GM23338 (cell line): ENCODE results near the gene FES. TPM values are rescaled to one million over a fixed set of nuclear protein-coding genes. Genes with fewer than 3 reads are reported as not detected.

Experiments used
- ATAC-seq: fragments of 200-7000 bp; cut with Tn5 transposase; 3 replicates; pipeline ENCODE4 v1.9.1; 2020
- DNase-seq: peaks from one replicate; pipeline ENCODE4 v3.0.0-alpha.2; 2015; ENCODE audit warnings: low spot score
- H2AFZ ChIP-seq: fragments of 200-600 bp; sonication (generic); 2 replicates; pipeline ENCODE4 v1.8.0; 2016; ENCODE audit warnings: antibody characterized with exemption, mild to moderate bottlenecking, moderate library complexity
- H3F3A ChIP-seq: fragments of 200-600 bp; sonication (generic); replicated peaks from 2 replicates; pipeline ENCODE4 v1.8.0; 2017; ENCODE audit warnings: antibody characterized with exemption, mixed run types, low read depth
- H3K27ac ChIP-seq: fragments of 200-600 bp; sonication (generic); 2 replicates; pipeline ENCODE4 v1.6.1; 2016; ENCODE audit warnings: low read depth
- H3K27me3 ChIP-seq: fragments of 200-600 bp; sonication (generic); 2 replicates; pipeline ENCODE4 v1.8.0; 2016; ENCODE audit warnings: mild to moderate bottlenecking, mixed run types, moderate library complexity; ENCODE audit not compliant: insufficient read depth
- H3K36me3 ChIP-seq: fragments of 200-600 bp; sonication (generic); 2 replicates; pipeline ENCODE4 v1.8.0; 2016; ENCODE audit warnings: mild to moderate bottlenecking; ENCODE audit not compliant: insufficient read depth
- H3K4me1 ChIP-seq: fragments of 200-600 bp; sonication (generic); 2 replicates; pipeline ENCODE4 v1.8.0; 2016; ENCODE audit warnings: mild to moderate bottlenecking, moderate library complexity; ENCODE audit not compliant: insufficient read depth
- H3K4me2 ChIP-seq: fragments of 200-600 bp; sonication (generic); 2 replicates; pipeline ENCODE4 v1.7.1; 2017; ENCODE audit warnings: mixed run types
- H3K4me3 ChIP-seq: fragments of 200-600 bp; sonication (generic); 2 replicates; pipeline ENCODE4 v1.6.1; 2016; ENCODE audit warnings: mixed run types
- H3K79me2 ChIP-seq: fragments of 200-600 bp; sonication (generic); replicated peaks from 2 replicates; pipeline ENCODE4 v1.8.0; 2017; ENCODE audit warnings: mild to moderate bottlenecking; ENCODE audit not compliant: insufficient read depth
- H3K9me2 ChIP-seq: fragments of 200-600 bp; sonication (generic); 2 replicates; pipeline ENCODE4 v1.8.0; 2017; ENCODE audit not compliant: insufficient read depth
- H4K20me1 ChIP-seq: fragments of 200-600 bp; sonication (generic); replicated peaks from 2 replicates; pipeline ENCODE4 v1.8.0; 2017; ENCODE audit warnings: mild to moderate bottlenecking; ENCODE audit not compliant: insufficient read depth
- H3K27ac Mint-ChIP-seq: 2 replicates; pipeline ENCODE4 v1.8.0; 2020; ENCODE audit warnings: inconsistent platforms, mild to moderate bottlenecking, moderate library complexity, mixed read lengths
- H3K27me3 Mint-ChIP-seq: 3 replicates; pipeline ENCODE4 v1.8.0; 2022; ENCODE audit warnings: low read depth, mild to moderate bottlenecking, moderate library complexity, mixed read lengths, inconsistent platforms; ENCODE audit not compliant: insufficient read depth, poor library complexity
- H3K36me3 Mint-ChIP-seq: 3 replicates; pipeline ENCODE4 v1.8.0; 2021; ENCODE audit warnings: low read depth, mild to moderate bottlenecking, inconsistent platforms, moderate library complexity, mixed read lengths
- H3K4me1 Mint-ChIP-seq: 3 replicates; pipeline ENCODE4 v1.8.0; 2020; ENCODE audit warnings: mild to moderate bottlenecking, inconsistent platforms, mixed read lengths
- H3K4me3 Mint-ChIP-seq: 3 replicates; pipeline ENCODE4 v1.8.0; 2021; ENCODE audit warnings: moderate library complexity, mild to moderate bottlenecking, inconsistent platforms, mixed read lengths
- H3K9me3 Mint-ChIP-seq: 3 replicates; pipeline ENCODE4 v1.8.0; 2020; ENCODE audit warnings: moderate library complexity, mild to moderate bottlenecking, inconsistent platforms, mixed read lengths
- CREB1 ChIP-seq: fragments of 250-450 bp; sonication (Bioruptor Pico); IDR thresholded peaks from 2 replicates; pipeline ENCODE4 v1.5.0; 2020; ENCODE audit warnings: low read depth, mild to moderate bottlenecking, moderate library complexity
- ETS1 ChIP-seq: IDR thresholded peaks from 2 replicates; pipeline ENCODE4 v1.6.1; 2016; ENCODE audit warnings: antibody characterized with exemption
- EZH2 ChIP-seq: fragments of 200-600 bp; sonication (generic); IDR thresholded peaks from one replicate; pipeline ENCODE4 v1.8.0; 2017; ENCODE audit warnings: antibody characterized with exemption, mild to moderate bottlenecking, low read depth; ENCODE audit not compliant: unreplicated experiment
- EZH2phosphoT487 ChIP-seq: fragments of 200-600 bp; sonication (generic); IDR thresholded peaks from one replicate; pipeline ENCODE4 v1.8.1; 2018; ENCODE audit warnings: antibody characterized with exemption; ENCODE audit not compliant: unreplicated experiment
- JUNB ChIP-seq: IDR thresholded peaks from one replicate; pipeline ENCODE4 v1.6.1; 2016; ENCODE audit warnings: antibody characterized with exemption; ENCODE audit not compliant: unreplicated experiment
- NANOG ChIP-seq: IDR thresholded peaks from 2 replicates; pipeline ENCODE4 v1.6.1; 2016; ENCODE audit warnings: antibody characterized with exemption, borderline replicate concordance
- POLR2AphosphoS5 ChIP-seq: IDR thresholded peaks from 2 replicates; pipeline ENCODE4 v1.6.1; 2016; ENCODE audit warnings: antibody characterized with exemption, low read depth
- STAT1 ChIP-seq: IDR thresholded peaks from one replicate; pipeline ENCODE4 v1.6.1; 2016; ENCODE audit warnings: antibody characterized with exemption; ENCODE audit not compliant: unreplicated experiment
- ZNF114 ChIP-seq: fragments of 250-450 bp; sonication (Bioruptor Pico); IDR thresholded peaks from 2 replicates; pipeline ENCODE4 v1.5.0; 2020; ENCODE audit warnings: mild to moderate bottlenecking, moderate library complexity
- ZNF331 ChIP-seq: fragments of 250-450 bp; sonication (Bioruptor Pico); IDR thresholded peaks from 2 replicates; pipeline ENCODE4 v1.5.0; 2020; ENCODE audit warnings: low read depth, mild to moderate bottlenecking, moderate library complexity
- ZNF462 ChIP-seq: fragments of 250-450 bp; sonication (Bioruptor Pico); IDR thresholded peaks from 2 replicates; pipeline ENCODE4 v1.5.0; 2020; ENCODE audit warnings: mild to moderate bottlenecking, moderate library complexity
- polyA plus RNA-seq: library from polyadenylated mRNA; unstranded; fragments of >200 nt; fragmentation: Nextera tagmentation; extraction: Ambion mirVana; gene quantifications from 2 replicates; pipeline ENCODE4 v1.2.1, GENCODE V29; 2016
- total RNA-seq: library from RNA; depleted of rRNA; stranded (reverse); fragments of >200 nt; shearing (Covaris generic); gene quantifications from 2 replicates; pipeline ENCODE4 v1.2.3, GENCODE V29; 2014
- TF ChIP-seq, protein P1 (sequence below), 2 experiments: fragments of 200-600 bp in 1 of 2; sonication (generic) in 1 of 2; conservative IDR thresholded peaks; 2 replicates each; pipeline versions ENCODE4 v1.5.1 to v1.6.1; 2016 to 2017; ENCODE audit warnings: antibody characterized with exemption in 2 of 2, low read depth in 2 of 2, mild to moderate bottlenecking in 2 of 2, moderate library complexity in 1 of 2
- TF ChIP-seq, protein P2 (sequence below): IDR thresholded peaks from one replicate; pipeline ENCODE4 v1.6.1; 2018; ENCODE audit warnings: antibody characterized with exemption; ENCODE audit not compliant: unreplicated experiment

Gene FES
- total and polyA plus RNA-seq, 2 experiments from 2014 or later: 2.7 to 14.4 TPM

GRCh38 chr15:90862487-90862886, 21.8 kb upstream of the FES start:
- H3K36me3 ChIP-seq: no peaks in the 10 kb centered on the region
- ATAC-seq (no peak), DNase-seq (no peak)
- Mint-ChIP-seq H3K36me3 (no peaks in the 10 kb centered on the region), H3K9me3 (no peaks in the 10 kb centered on the region), H3K27ac (no peak overlapping the region), H3K4me3 (no peak overlapping the region), H3K27me3 (peaks cover 6% of the 10 kb centered on the region), H3K4me1 (peaks cover 16% of the 10 kb centered on the region)
- H3K9me2 ChIP-seq: no peaks in the 10 kb centered on the region
- no peak overlapping the region for H3K4me3 ChIP-seq
- no peak overlapping the region for H2AFZ ChIP-seq
- H3K27me3 ChIP-seq: no peaks in the 10 kb centered on the region
- H3K4me2 ChIP-seq: no peak overlapping the region
- no peaks in the 10 kb centered on the region for H3F3A ChIP-seq
- H3K79me2 ChIP-seq: no peaks in the 10 kb centered on the region
- H3K4me1 ChIP-seq: peaks cover 8% of the 10 kb centered on the region
- TF ChIP-seq ZNF331 (CRISPR knock-in tag) (no peak), ZNF114 (CRISPR knock-in tag) (no peak), EZH2 (no peak), STAT1 (no peak), NANOG (no peak), ZNF462 (CRISPR knock-in tag) (no peak), POLR2AphosphoS5 (no peak), ETS1 (no peak), EZH2phosphoT487 (no peak), CREB1 (CRISPR knock-in tag) (no peak), JUNB (no peak)
- TF ChIP-seq, protein P1, sequence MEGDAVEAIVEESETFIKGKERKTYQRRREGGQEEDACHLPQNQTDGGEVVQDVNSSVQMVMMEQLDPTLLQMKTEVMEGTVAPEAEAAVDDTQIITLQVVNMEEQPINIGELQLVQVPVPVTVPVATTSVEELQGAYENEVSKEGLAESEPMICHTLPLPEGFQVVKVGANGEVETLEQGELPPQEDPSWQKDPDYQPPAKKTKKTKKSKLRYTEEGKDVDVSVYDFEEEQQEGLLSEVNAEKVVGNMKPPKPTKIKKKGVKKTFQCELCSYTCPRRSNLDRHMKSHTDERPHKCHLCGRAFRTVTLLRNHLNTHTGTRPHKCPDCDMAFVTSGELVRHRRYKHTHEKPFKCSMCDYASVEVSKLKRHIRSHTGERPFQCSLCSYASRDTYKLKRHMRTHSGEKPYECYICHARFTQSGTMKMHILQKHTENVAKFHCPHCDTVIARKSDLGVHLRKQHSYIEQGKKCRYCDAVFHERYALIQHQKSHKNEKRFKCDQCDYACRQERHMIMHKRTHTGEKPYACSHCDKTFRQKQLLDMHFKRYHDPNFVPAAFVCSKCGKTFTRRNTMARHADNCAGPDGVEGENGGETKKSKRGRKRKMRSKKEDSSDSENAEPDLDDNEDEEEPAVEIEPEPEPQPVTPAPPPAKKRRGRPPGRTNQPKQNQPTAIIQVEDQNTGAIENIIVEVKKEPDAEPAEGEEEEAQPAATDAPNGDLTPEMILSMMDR (conservative IDR thresholded peaks at IDR 0.05; ENCODE audit: low read depth in 2 of 2): no peak
- TF ChIP-seq, protein P2, sequence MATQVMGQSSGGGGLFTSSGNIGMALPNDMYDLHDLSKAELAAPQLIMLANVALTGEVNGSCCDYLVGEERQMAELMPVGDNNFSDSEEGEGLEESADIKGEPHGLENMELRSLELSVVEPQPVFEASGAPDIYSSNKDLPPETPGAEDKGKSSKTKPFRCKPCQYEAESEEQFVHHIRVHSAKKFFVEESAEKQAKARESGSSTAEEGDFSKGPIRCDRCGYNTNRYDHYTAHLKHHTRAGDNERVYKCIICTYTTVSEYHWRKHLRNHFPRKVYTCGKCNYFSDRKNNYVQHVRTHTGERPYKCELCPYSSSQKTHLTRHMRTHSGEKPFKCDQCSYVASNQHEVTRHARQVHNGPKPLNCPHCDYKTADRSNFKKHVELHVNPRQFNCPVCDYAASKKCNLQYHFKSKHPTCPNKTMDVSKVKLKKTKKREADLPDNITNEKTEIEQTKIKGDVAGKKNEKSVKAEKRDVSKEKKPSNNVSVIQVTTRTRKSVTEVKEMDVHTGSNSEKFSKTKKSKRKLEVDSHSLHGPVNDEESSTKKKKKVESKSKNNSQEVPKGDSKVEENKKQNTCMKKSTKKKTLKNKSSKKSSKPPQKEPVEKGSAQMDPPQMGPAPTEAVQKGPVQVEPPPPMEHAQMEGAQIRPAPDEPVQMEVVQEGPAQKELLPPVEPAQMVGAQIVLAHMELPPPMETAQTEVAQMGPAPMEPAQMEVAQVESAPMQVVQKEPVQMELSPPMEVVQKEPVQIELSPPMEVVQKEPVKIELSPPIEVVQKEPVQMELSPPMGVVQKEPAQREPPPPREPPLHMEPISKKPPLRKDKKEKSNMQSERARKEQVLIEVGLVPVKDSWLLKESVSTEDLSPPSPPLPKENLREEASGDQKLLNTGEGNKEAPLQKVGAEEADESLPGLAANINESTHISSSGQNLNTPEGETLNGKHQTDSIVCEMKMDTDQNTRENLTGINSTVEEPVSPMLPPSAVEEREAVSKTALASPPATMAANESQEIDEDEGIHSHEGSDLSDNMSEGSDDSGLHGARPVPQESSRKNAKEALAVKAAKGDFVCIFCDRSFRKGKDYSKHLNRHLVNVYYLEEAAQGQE: no peak
- H3K27ac ChIP-seq: no peak overlapping the region
- no peaks in the 10 kb centered on the region for H4K20me1 ChIP-seq
